Measurements from ENCODE around the gene RPL7A. TPM values are rescaled to one million over a fixed set of nuclear protein-coding genes. Genes with fewer than 3 reads are reported as not detected.

Gene RPL7A
- 3,220 and 5,278 TPM in 2 replicates for total RNA-seq

GRCh38 chr9:133347985-133348717, at the start of gene RPL7A, which contains the start of gene MED22:
RPL7A (plus strand) TSS chr9:133348218; CDS start chr9:133348244, 26 bp downstream.
MED22 (minus strand) TSS chr9:133348131; CDS start chr9:133346662, 1,469 bp downstream.

GRCh38 chr9:133335924-133336811, 11.8 kb upstream of the RPL7A start, which contains the start of gene SURF6:
SURF6 (minus strand) TSS chr9:133336188; CDS start chr9:133336132, 56 bp downstream.

GRCh38 chr9:133356391-133357091, 8.5 kb downstream of the RPL7A start, which contains the start of the genes SURF1 and SURF2:
SURF1 (minus strand) TSS chr9:133356487; CDS start chr9:133356453, 34 bp downstream.
SURF2 (plus strand) TSS chr9:133356550; CDS start chr9:133356593, 43 bp downstream.

GRCh38 chr9:133375724-133376654, 28.0 kb downstream of the RPL7A start, which contains the start of the genes STKLD1 and SURF4:
STKLD1 (plus strand) TSS chr9:133376366; CDS start chr9:133376474, 108 bp downstream.
SURF4 (minus strand) TSS chr9:133376060; CDS start chr9:133375969, 91 bp downstream.

Other genes starting within 250 kb of the RPL7A start
- gene RALGDS, start 227.0 kb upstream of the RPL7A start, total RNA-seq = 14.9 and 17.5 TPM in 2 replicates
- gene GBGT1, start 184.3 kb upstream of the RPL7A start, total RNA-seq = 5.7 and 15.4 TPM in 2 replicates
- not detected in 2 replicates for gene OBP2B, start 139.0 kb upstream of the RPL7A start, total RNA-seq
- gene ABO, start 73.0 kb upstream of the RPL7A start, total RNA-seq = not detected in 2 replicates
- gene SURF6, start 12.0 kb upstream of the RPL7A start, total RNA-seq = 12.8 and 18.4 TPM in 2 replicates
- gene MED22, start 87 bp upstream of the RPL7A start, total RNA-seq = 19.3 and 20.9 TPM in 2 replicates
- 37.9 TPM in 2 replicates for gene SURF1, start 8.3 kb downstream of the RPL7A start, total RNA-seq
- gene SURF2, start 8.3 kb downstream of the RPL7A start, total RNA-seq = 10.0 and 14.5 TPM in 2 replicates
- 295 and 445 TPM in 2 replicates for gene SURF4, start 27.8 kb downstream of the RPL7A start, total RNA-seq
- gene STKLD1, start 28.1 kb downstream of the RPL7A start, total RNA-seq = 0.13 and 1.4 TPM in 2 replicates
- 14.7 and 18.2 TPM in 2 replicates for gene REXO4, start 69.8 kb downstream of the RPL7A start, total RNA-seq
- gene ADAMTS13, start 74.1 kb downstream of the RPL7A start, total RNA-seq = 0.39 and 4.0 TPM in 2 replicates
- 5.8 and 9.4 TPM in 2 replicates for gene CACFD1, start 111.8 kb downstream of the RPL7A start, total RNA-seq
- 3.5 and 28.6 TPM in 2 replicates for gene SLC2A6, start 130.9 kb downstream of the RPL7A start, total RNA-seq
- 1.0 TPM in 1 of 2 replicates, not detected in the other for gene MYMK, start 176.7 kb downstream of the RPL7A start, total RNA-seq
- 0.26 and 2.4 TPM in 2 replicates for gene ADAMTSL2, start 186.5 kb downstream of the RPL7A start, total RNA-seq